NB4 (cell line): ENCODE measurements around the gene PRKCE.

Experiments
- MYC ChIP-seq: IDR thresholded peaks from 2 replicates; pipeline ENCODE4 v1.6.1; 2011; ENCODE audit warnings: low read depth, low read length
- POLR2A ChIP-seq: IDR thresholded peaks from 2 replicates; pipeline ENCODE4 v1.6.1; 2011; ENCODE audit warnings: mild to moderate bottlenecking; ENCODE audit not compliant: insufficient read length; ENCODE audit errors: extremely low read depth
- TF ChIP-seq, protein P1 (sequence below): IDR thresholded peaks from one replicate; pipeline ENCODE4 v1.5.1; 2012; ENCODE audit warnings: low read depth, low read length

DNA sequence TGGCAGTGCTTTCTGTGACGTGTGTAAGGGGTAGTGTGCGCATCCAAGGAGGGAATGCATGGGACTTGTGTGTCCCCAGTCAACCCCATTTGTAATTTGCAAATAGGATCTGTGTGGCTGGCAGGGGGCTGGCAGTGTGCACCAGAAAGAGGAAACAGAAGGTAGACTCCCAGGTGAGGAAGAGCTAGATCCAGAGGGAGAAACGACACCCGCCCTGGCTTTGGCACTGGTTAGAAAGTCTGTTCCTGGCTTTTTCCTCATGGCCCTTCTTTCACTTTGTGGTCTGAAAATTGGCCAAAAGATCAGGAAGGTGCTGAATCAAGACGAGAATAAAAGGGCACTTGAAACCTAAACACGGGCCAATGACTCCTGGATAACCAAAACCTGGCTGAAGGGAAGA, 33.3 kb downstream of the PRKCE start:
- TF ChIP-seq MYC (no peak), POLR2A (no peak)
- TF ChIP-seq, protein P1, sequence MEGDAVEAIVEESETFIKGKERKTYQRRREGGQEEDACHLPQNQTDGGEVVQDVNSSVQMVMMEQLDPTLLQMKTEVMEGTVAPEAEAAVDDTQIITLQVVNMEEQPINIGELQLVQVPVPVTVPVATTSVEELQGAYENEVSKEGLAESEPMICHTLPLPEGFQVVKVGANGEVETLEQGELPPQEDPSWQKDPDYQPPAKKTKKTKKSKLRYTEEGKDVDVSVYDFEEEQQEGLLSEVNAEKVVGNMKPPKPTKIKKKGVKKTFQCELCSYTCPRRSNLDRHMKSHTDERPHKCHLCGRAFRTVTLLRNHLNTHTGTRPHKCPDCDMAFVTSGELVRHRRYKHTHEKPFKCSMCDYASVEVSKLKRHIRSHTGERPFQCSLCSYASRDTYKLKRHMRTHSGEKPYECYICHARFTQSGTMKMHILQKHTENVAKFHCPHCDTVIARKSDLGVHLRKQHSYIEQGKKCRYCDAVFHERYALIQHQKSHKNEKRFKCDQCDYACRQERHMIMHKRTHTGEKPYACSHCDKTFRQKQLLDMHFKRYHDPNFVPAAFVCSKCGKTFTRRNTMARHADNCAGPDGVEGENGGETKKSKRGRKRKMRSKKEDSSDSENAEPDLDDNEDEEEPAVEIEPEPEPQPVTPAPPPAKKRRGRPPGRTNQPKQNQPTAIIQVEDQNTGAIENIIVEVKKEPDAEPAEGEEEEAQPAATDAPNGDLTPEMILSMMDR, result no peak
